ENCODE results near the gene TACSTD2. TPM values are rescaled to one million over a fixed set of nuclear protein-coding genes. Genes with fewer than 3 reads are reported as not detected.

The TACSTD2 gene
- total and polyA plus RNA-seq, 2 of the 13 experiments (the other 11 are each of a cell fraction or from before 2014, with no cell fraction given), result not detected

DNA sequence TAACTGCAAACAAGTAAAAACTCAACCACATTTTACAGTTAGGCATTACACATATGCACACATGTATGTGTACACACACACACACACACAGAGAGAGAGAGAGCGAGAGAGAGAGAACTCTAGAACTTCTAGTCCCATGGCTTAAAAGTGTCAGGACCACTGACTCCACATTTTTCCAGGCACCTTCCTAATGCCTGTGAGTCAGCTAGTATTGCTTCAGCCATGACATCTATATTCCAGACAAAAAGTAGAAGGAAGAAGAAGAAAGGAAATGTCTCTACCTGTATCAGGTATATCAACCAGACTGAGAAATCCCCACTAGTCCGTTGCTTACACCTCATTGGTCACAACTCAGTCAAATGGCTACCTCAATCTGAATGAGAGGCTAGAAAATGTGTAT is 31.9 kb upstream of the TACSTD2 start:
- H3K4me3 ChIP-seq (replicated peaks in 1 of 3; ENCODE audit: insufficient read depth in 1 of 3, low read depth in 2 of 3, low read length in 3 of 3), result no peak overlapping the region
- FAIRE-seq (no peak), ATAC-seq (no peak), DNase-seq (ENCODE audit: low spot score) (no peak)
- no peak overlapping the region for H2AFZ ChIP-seq (ENCODE audit: low read length)
- no peak overlapping the region for H3K27ac ChIP-seq (ENCODE audit: extremely low read length, insufficient read depth, low read length)
- no peaks in the 10 kb centered on the region for H3K36me3 ChIP-seq (replicated peaks in 1 of 2; ENCODE audit: control insufficient read depth in 1 of 2, insufficient read depth in 2 of 2, low read length in 2 of 2)
- WGBS (ENCODE audit: low lambda C conversion rate), result 42% methylated on average over 2 of the region's 2 CpGs
- no TSS peak for BruUV-seq (replicated peaks)
- intact Hi-C loops (cut with micrococcal nuclease; ENCODE audit: unreplicated experiment) (no loop called here), in situ Hi-C loops (cut with HindIII; ENCODE audit: extremely low pct_ligation_motif_present, low pct_unique_long_range_greater_than_20kb) (no loop called here)
- POLR2A ChIA-PET, result no interaction called here
- peaks cover 0 to 1% of the 10 kb centered on the region in 2 experiments; a peak in 1 of 5 replicates for H3K27me3 ChIP-seq (ENCODE audit: control insufficient read depth in 1 of 2, insufficient read depth in 2 of 2, low read length in 2 of 2)
- H3K79me2 ChIP-seq (ENCODE audit: insufficient read depth, low read length), result no peaks in the 10 kb centered on the region
- H3K9ac ChIP-seq (ENCODE audit: insufficient read depth, low read depth, low read length), result no peak overlapping the region
- TF ChIP-seq GPN1 (CRISPR knock-in tag; IDR thresholded peaks at IDR 0.05; ENCODE audit: borderline replicate concordance) (no peak), PAWR (CRISPR knock-in tag; IDR thresholded peaks at IDR 0.05; ENCODE audit: borderline replicate concordance) (no peak)
- TF ChIP-seq, protein P1, sequence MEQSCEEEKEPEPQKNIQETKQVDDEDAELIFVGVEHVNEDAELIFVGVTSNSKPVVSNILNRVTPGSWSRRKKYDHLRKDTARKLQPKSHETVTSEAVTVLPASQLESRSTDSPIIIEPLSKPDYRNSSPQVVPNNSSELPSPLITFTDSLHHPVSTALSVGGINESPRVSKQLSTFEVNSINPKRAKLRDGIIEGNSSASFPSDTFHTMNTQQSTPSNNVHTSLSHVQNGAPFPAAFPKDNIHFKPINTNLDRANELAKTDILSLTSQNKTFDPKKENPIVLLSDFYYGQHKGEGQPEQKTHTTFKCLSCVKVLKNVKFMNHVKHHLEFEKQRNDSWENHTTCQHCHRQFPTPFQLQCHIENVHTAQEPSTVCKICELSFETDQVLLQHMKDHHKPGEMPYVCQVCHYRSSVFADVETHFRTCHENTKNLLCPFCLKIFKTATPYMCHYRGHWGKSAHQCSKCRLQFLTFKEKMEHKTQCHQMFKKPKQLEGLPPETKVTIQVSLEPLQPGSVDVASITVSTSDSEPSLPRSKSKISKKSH (CRISPR knock-in tag; IDR thresholded peaks at IDR 0.05; ENCODE audit: borderline replicate concordance), result no peak
- TF ChIP-seq, protein P2, sequence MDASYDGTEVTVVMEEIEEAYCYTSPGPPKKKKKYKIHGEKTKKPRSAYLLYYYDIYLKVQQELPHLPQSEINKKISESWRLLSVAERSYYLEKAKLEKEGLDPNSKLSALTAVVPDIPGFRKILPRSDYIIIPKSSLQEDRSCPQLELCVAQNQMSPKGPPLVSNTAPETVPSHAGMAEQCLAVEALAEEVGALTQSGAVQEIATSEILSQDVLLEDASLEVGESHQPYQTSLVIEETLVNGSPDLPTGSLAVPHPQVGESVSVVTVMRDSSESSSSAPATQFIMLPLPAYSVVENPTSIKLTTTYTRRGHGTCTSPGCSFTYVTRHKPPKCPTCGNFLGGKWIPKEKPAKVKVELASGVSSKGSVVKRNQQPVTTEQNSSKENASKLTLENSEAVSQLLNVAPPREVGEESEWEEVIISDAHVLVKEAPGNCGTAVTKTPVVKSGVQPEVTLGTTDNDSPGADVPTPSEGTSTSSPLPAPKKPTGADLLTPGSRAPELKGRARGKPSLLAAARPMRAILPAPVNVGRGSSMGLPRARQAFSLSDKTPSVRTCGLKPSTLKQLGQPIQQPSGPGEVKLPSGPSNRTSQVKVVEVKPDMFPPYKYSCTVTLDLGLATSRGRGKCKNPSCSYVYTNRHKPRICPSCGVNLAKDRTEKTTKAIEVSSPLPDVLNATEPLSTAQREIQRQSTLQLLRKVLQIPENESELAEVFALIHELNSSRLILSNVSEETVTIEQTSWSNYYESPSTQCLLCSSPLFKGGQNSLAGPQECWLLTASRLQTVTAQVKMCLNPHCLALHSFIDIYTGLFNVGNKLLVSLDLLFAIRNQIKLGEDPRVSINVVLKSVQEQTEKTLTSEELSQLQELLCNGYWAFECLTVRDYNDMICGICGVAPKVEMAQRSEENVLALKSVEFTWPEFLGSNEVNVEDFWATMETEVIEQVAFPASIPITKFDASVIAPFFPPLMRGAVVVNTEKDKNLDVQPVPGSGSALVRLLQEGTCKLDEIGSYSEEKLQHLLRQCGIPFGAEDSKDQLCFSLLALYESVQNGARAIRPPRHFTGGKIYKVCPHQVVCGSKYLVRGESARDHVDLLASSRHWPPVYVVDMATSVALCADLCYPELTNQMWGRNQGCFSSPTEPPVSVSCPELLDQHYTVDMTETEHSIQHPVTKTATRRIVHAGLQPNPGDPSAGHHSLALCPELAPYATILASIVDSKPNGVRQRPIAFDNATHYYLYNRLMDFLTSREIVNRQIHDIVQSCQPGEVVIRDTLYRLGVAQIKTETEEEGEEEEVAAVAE (CRISPR knock-in tag; IDR thresholded peaks at IDR 0.05; ENCODE audit: borderline replicate concordance), result no peak
- no peak overlapping the region for H3K4me2 ChIP-seq (ENCODE audit: low read depth, low read length)
- H3K9me3 ChIP-seq (ENCODE audit: low read length), result peaks cover 7% of the 10 kb centered on the region; the same call in 1 of the 2 replicates
- CTCF ChIA-PET (ENCODE audit: low intra/inter-chr PET ratio, low total read pairs), result no interaction called here
- no peaks in the 10 kb centered on the region for H4K20me1 ChIP-seq (ENCODE audit: insufficient read depth, low read length)
- H3K4me1 ChIP-seq (ENCODE audit: insufficient read depth, low read length), result no peaks in the 10 kb centered on the region

Data from HepG2 (cell line).